Measurements from ENCODE around the gene BPIFA2.
"Not testable (repeated sequence)": the region's sequence is repeated elsewhere in the genome, so short reads cannot be mapped to it uniquely, and the experiment has no call there.

The BPIFA2 gene

GRCh38 chr20:33178726-33179125 is 10.8 kb downstream of the BPIFA2 start:
- no peak overlapping the region for H3K4me3 ChIP-seq (ENCODE audit: low read depth, low read length)
- TF ChIP-seq, protein P1, sequence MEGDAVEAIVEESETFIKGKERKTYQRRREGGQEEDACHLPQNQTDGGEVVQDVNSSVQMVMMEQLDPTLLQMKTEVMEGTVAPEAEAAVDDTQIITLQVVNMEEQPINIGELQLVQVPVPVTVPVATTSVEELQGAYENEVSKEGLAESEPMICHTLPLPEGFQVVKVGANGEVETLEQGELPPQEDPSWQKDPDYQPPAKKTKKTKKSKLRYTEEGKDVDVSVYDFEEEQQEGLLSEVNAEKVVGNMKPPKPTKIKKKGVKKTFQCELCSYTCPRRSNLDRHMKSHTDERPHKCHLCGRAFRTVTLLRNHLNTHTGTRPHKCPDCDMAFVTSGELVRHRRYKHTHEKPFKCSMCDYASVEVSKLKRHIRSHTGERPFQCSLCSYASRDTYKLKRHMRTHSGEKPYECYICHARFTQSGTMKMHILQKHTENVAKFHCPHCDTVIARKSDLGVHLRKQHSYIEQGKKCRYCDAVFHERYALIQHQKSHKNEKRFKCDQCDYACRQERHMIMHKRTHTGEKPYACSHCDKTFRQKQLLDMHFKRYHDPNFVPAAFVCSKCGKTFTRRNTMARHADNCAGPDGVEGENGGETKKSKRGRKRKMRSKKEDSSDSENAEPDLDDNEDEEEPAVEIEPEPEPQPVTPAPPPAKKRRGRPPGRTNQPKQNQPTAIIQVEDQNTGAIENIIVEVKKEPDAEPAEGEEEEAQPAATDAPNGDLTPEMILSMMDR (IDR thresholded peaks at IDR 0.05; ENCODE audit: borderline replicate concordance, insufficient read depth, low read depth, low read length) = no peak

DNA sequence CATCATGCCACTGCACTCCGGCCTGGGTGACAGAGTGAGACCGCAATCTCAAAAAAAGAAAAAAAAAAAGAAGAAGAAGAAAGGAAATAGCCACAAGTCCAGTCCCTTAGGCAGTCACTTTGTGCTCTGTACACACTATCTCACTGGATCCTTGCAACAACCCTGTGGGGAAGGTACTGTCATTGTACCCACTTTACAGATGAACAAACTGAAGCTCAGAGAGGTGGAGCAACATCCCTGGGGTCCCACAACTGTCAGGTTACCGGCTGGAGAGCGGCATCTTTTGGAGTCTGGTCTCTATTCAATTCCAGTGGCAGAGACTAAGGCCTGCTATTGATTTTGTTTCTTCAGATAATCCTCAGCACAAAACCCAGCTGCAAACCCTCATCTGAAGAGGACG is 12.2 kb downstream of the BPIFA2 start:
- TF ChIP-seq, protein P1 (IDR thresholded peaks at IDR 0.05; ENCODE audit: borderline replicate concordance, insufficient read depth, low read depth, low read length) = no peak
- H3K4me3 ChIP-seq (ENCODE audit: low read depth, low read length) = no peak overlapping the region

- no peak overlapping the region for H3K4me3 ChIP-seq (ENCODE audit: low read depth, low read length)
- TF ChIP-seq, protein P1 (IDR thresholded peaks at IDR 0.05; ENCODE audit: borderline replicate concordance, insufficient read depth, low read depth, low read length) = no peak
These were observed 13.6 kb downstream of the BPIFA2 start for GRCh38 chr20:33181482-33182093.

DNA sequence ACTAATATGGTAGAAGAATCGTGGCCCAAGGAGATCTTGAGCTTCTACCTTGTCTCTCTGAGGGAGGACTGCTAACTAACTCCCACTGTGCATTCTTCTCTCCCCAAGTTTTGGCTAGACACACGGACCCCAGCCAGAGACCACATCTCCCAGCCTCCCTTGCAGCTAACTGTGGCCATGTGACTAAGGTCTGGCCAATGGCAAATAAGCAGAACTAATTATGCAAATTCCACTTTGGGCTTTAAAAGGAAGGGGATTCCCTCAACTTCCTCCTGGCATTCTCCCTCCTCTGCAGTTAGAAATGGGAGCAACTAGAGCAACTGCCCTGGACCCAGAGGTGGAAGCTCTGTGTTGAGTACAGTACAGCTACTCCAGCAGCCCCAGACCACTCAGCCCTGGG is 15.4 kb downstream of the BPIFA2 start:
- TF ChIP-seq, protein P1 (IDR thresholded peaks at IDR 0.05; ENCODE audit: borderline replicate concordance, insufficient read depth, low read depth, low read length) = no peak
- H3K4me3 ChIP-seq (ENCODE audit: low read depth, low read length) = no peak overlapping the region

DNA sequence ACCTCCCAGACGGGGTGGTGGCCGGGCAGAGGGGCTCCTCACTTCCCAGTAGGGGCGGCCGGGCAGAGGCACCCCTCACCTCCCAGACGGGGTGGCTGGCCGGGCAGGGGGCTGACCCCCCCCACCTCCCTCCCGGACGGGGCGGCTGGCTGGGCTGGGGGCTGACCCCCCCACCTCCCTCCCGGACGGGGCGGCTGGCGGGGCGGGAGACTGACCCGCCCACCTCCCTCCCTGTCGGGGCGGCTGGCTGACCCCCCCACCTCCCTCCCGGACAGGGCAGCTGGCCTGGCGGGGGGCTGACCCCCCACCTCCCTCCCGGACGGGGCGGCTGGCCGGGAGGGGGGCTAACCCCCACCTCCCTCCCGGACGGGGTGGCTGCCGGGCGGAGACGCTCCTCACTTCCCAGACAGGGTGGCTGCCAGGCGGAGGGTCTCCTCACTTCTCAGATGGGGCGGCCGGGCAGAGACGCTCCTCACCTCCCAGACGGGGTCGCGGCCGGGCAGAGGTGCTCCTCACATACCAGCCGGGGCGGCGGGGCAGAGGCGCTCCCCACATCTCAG is 17.2 kb downstream of the BPIFA2 start:
- H3K4me3 ChIP-seq (ENCODE audit: low read depth, low read length) = not testable (repeated sequence)

GRCh38 chr20:33187491-33187890 is 19.5 kb downstream of the BPIFA2 start:
- H3K4me3 ChIP-seq (ENCODE audit: low read depth, low read length) = no peak overlapping the region
- TF ChIP-seq, protein P1 (IDR thresholded peaks at IDR 0.05; ENCODE audit: borderline replicate concordance, insufficient read depth, low read depth, low read length) = no peak

GRCh38 chr20:33188421-33188820 is 20.5 kb downstream of the BPIFA2 start:
- H3K4me3 ChIP-seq (ENCODE audit: low read depth, low read length) = no peak overlapping the region
- TF ChIP-seq, protein P1 (IDR thresholded peaks at IDR 0.05; ENCODE audit: borderline replicate concordance, insufficient read depth, low read depth, low read length) = no peak
